Measurements from ENCODE around the gene LIPC.

Gene LIPC

GRCh38 chr15:58556541-58556940, 124.8 kb downstream of the LIPC start:
- no peak for DNase-seq

GRCh38 chr15:58558777-58559176, 127.0 kb downstream of the LIPC start:
- DNase-seq: no peak

- no peak for DNase-seq
Observed at GRCh38 chr15:58559904-58560588, 128.3 kb downstream of the LIPC start.

GRCh38 chr15:58561321-58561720, 129.5 kb downstream of the LIPC start:
- no peak for DNase-seq

- no peak for DNase-seq
Observed at GRCh38 chr15:58562135-58562534, 130.3 kb downstream of the LIPC start.

- no peak for DNase-seq
Observed at GRCh38 chr15:58564981-58565380, 133.2 kb downstream of the LIPC start.

- DNase-seq: no peak
Observed at GRCh38 chr15:58565619-58566018, 133.8 kb downstream of the LIPC start.

- DNase-seq: no peak
Observed at GRCh38 chr15:58566029-58566428, 134.2 kb downstream of the LIPC start.

- DNase-seq: no peak
Observed at GRCh38 chr15:58568157-58568571, 136.4 kb downstream of the LIPC start.

- no peak for DNase-seq
Observed at GRCh38 chr15:58569455-58569854, 137.7 kb downstream of the LIPC start.

- DNase-seq: no peak
Observed at GRCh38 chr15:58571491-58571890, 139.7 kb downstream of the LIPC start.

- DNase-seq: no peak
Observed at GRCh38 chr15:58572521-58572920, 140.7 kb downstream of the LIPC start.

GRCh38 chr15:58573270-58573669, 141.5 kb downstream of the LIPC start:
- DNase-seq: no peak

GRCh38 chr15:58574631-58575030, 142.8 kb downstream of the LIPC start:
- DNase-seq: no peak

GRCh38 chr15:58575045-58575786, 143.4 kb downstream of the LIPC start:
- no peak for DNase-seq

- DNase-seq: no peak
Observed at GRCh38 chr15:58576657-58577056, 144.9 kb downstream of the LIPC start.

GRCh38 chr15:58582160-58582559, 150.4 kb downstream of the LIPC start:
- DNase-seq: no peak

- DNase-seq: no peak
Observed at GRCh38 chr15:58583171-58583908, 151.5 kb downstream of the LIPC start.

- DNase-seq: no peak
Observed at GRCh38 chr15:58584789-58585461, 153.1 kb downstream of the LIPC start.

- no peak for DNase-seq
Observed at GRCh38 chr15:58585693-58586443, 154.1 kb downstream of the LIPC start.

- peak; percentile 61 for DNase-seq
Observed at GRCh38 chr15:58587486-58587885, 155.7 kb downstream of the LIPC start.

- DNase-seq: no peak
Observed at GRCh38 chr15:58588096-58588495, 156.3 kb downstream of the LIPC start.

Data from fibroblast of skin of scalp (primary cell).